GM19438 (cell line): ENCODE results near the gene GALK2.
"Not testable (repeated sequence)": the region's sequence is repeated elsewhere in the genome, so short reads cannot be mapped to it uniquely, and the experiment has no call there.

Experiments
- ATAC-seq: cut with Tn5 transposase; IDR thresholded peaks from one replicate; pipeline ENCODE4 v1.9.1; 2021; ENCODE audit warnings: low read depth; ENCODE audit not compliant: unreplicated experiment

Gene GALK2

DNA sequence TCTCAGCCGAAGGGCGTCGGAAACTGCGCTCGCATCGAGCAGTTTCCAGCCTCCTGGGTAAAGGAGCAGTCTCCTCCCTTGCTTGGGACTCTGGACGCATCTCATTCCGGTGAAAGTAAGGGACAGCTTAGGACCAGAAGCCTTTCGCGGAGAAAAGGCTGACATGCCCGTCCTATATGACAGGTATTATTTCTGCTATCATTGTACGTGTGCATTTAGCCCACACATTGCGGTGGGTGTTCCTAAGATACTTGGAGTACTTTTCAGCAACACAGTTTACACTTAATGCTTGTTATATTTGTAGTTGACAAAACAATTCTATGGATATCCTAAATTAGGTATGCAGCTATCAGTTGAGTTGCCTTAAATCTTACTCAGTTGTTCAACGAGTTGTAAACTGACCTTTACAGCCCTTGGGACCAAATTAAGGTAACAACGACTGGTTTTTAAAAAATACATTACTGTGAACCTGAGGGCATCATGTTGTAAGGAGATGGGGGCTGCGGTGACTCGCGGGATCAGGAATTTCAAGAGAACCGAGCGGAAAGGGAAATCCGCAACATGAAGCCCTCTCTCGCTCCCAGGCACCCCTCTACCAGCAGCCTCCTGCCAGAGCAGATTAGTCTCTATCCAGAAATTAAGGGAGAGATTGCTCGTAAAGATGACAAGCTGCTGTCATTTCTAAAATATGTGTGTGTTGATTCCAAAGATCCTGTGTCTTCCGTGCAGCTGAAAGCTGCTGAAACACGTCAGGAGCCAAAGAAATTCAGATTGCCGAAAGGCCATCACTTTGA lies 14.0 kb upstream of the GALK2 start:
- no peak for ATAC-seq

DNA sequence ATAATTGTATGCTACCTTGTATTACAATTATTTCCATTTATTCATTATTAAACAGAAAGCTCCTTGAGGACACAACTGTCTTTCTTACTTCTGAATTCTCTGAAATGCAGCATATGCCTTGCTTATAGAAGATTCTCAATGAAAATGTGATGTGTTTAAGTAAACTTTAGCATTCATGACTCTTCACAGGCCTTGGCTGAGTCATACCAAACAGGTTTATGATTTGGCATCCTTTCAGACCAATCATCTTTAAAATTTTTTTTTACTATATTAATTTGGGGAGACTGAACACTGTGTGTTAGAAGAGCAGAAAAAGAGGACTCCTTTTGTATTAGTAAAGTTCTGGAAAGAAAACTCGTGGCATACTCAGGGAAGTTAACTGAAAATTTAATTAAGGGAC lies 6.4 kb upstream of the GALK2 start:
- ATAC-seq, result no peak

DNA sequence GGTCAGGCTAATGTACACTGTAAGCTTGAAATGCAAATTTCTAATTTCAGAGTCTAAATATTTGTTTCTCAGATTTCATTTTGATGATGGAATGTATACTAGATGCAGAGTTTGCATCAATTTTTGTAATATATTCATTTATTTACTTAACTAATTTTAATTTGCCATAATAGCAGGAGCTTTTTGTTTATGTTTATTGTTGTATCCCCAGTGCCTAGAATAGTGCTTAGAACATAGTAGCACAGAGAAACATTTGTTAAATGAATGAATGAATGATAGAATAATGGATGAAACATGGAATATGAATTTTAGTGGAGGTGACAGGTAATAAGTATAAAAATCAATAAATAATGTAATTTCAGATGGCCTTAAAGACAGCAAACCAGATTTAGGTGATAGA lies 5.2 kb upstream of the GALK2 start:
- no peak for ATAC-seq

DNA sequence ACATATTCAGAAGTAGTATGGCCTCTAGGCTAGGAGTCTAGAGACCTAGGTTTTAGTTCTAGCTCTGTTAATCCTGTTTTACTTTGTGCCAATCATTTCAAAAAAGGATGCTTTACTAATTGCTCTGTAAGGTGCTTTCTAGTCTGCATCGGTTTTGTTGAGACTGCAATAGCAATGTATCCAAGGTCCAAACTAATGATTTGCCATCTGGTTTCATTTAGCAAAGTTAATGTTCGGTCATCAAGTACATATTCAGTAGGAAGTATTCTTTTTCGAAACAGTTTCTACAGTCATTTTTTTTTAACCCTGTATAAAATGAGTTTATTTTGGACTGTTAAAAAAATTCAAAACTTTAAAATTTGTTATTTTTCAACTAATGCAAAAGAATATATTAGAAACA lies 2.0 kb upstream of the GALK2 start:
- ATAC-seq, result no peak

DNA sequence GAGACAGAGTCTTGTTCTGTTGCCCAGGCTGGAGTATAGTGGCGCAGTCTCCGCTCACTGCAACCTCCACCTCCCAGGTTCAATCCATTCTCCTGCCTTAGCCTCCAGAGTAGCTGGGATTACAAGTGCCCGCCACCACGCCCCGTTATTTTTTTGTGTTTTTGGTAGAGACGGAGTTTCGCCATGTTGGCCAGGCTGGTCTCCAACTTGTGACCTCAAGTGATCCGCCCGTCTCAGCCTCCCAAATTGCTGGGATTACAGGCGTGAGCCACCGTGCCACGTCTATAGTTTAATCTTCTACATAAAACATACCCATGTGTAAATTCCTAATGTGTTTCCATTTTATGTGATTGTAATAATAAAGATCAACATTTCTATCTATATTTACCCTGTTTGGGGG lies 1.7 kb downstream of the GALK2 start:
- ATAC-seq, result no peak

DNA sequence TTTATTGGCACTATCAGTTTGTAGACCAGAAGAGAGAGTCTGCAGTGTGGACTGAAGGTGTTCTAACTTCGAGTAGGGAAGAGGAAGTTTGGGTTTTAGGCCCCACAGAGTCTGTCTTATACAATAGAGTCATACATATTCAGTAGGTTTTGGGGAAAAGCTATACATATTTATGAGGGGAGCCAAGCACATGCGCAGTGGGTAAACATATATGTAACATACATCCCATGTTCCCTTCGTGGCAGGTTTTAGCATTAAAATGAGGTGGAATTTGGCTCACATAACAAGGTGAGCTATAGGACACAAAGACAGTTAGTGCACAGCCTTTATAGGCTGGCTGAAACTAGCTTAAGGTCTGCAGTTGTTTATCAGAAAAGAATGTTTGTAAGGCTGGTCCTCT lies 4.9 kb downstream of the GALK2 start:
- ATAC-seq, result no peak

DNA sequence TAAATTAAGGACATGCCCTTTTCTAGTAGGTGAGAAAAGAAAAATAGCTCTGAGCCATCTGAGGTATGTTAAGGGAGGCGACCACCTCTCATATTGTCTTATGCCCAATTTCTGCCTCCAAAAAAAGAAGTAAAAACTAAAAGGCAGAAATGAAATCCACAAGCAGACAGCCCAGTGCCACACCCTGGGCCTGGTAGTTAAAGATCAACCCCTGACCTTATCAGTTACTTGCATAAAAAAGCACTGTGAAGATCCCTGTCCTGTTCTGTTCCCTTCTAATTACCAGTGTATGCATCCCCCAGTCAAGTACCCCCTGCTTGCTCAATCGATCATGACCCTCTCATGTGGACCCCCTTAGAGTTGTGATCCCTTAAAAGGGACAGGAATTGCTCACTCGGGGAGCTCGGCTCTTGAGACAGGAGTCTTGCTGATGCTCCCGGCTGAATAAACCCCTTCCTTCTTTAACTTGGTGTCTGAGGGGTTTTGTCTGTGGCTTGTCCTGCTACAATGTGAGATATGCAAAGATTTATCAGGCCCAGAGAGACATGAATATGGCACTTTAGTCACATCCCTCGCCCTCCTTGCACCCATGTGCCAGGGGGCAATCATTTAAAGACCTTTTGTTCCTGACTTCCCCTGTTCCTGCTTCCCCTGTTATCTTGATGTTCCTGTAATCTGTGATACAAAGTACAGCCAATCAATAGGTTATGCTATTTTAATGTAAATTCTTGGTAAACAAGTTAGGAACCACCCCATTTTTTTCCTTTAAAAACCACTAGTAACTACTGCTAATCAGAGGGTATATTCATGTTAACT lies 5.7 kb downstream of the GALK2 start:
- ATAC-seq, result not testable (repeated sequence)

DNA sequence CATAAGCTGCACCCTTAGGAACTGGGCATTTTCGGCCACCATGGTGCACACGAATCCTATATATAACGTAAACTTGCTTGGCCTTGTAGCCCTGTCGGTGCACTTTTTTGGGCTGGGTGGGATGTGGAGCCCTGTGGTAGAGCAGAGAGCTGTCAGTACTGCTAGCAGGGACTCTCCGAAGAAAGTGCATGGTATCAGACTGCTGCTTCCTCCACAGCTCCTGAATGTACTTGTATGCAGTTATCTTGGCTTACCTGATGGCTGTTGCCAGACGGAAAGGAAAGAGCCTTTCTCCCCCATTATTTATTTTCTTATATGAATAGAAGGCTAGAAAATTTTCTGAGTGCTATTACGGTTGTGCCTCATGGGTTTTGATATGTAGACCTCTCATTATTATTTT lies 8.4 kb downstream of the GALK2 start:
- no peak for ATAC-seq

DNA sequence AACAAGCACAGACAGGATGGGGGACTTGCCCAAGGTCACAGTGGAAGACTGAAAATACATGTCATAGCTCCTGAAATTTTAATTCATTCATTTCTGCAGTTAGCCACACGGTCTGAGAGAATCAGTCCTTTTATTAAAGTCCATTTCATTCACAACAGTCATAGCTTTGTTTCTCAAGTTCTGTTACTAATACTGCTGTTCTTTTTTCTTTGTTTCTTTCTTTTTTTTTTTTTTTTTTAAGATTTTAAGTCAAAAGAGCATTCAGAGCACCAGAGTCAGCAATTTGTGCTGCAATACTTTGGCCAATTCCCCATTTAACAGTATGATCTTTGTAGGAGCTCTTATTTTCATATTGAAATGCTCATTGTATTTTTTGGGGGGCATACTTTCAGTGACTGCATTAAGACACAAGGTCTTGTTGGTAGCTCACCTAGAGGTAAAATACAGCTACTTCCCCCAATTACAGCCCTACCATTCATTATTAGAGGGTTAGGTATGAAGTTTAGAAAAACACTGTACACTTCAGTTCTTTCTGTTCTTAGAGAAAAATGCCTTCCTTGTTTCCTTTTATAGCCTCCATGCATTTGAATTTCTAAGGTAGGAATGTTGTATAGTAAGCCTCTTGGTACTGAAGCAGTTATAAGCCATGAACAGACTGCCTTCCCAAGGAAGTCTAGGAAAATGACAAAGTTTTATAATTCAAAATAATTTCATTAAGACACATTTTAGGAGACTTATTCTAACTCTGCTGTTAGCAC lies 9.6 kb downstream of the GALK2 start:
- no peak for ATAC-seq

DNA sequence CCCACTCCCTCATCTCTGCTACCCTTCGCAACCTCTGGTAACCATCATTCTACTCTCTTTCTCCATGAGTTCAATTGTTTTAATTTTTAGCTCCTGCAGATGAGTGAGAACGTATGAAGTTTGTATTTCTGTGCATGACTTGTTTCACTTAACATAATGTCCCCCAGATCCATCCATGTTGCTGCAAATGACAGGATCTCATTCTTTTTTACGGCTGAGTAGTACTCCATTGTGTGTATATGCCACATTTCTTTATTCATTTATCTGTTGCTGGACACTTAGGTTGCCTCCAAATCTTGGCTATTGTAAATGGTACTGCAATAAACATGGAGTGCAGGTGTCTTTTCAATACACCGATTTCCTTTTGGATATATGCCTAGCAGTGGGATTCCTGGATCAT lies 12.1 kb downstream of the GALK2 start:
- ATAC-seq, result no peak

DNA sequence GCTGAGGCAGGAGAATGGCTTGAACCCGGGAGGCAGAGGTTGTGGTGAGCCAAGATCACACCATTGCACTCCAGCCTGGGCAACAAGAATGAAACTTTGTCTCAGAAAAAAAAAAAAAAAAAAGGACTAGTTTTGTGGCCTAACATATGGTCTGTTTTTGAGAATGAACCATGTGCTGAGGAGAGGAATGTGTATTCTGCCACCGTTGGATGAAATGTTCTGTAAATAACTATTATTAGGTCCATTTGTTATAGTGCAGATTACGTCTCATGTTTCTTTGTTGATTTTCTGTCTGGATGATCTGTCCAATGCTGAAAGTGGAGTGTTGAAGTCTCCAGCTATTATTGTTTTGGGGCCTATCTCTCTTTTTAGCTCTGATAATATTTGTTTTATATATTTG lies 13.7 kb downstream of the GALK2 start:
- not testable (repeated sequence) for ATAC-seq

DNA sequence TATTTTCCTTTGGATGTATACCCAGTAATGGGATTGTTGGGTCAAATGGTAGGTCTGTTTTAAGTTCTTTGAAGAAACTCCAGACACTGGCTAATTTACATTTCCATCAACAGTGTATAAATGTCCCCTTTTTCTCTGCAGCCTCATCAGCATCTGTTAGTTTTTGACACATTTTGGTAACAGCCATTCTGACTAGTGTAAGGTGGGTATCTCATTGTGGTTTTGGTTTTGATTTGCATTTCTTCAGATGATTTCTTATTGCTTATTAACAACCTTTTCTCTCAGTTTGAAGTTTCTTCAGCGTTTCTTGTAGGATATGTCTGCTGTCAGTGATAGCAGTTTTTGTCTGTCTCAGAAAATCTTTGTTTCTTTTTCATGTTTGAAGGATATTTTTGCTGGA lies 15.4 kb downstream of the GALK2 start:
- ATAC-seq, result no peak

DNA sequence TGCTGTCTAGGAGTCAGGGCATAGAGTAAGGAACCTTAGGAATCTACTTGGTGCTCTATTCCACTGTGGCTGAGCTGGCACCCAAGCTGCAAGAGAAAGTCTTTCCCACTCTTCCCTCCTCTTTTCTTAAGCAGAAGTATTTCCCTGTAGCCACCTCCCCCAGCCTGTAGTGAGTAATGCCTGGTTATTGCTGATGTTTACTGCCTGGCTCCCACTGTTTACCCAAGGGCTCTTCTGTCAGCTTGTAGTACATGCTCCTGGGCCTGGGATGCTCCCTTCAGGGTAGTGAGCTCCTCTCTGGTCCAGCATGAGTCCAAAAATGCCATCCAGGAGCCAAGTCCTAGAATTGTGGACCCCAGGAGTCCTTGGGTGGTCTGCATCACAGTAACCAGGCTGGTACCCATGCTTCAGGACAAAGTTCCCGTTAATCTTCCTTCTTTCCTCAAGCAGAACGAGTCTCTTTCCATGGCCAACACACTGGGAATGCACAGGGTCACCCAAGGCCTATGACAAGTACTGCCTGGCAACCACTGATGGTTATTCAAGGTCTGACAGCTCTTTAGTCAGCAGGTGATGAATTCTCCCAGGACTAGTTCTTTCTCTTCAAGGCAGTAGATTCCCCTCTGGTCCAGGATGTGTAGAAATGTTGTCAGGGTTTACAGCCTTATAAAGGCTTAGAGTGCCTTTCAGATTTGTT lies 17.6 kb downstream of the GALK2 start:
- ATAC-seq, result no peak

DNA sequence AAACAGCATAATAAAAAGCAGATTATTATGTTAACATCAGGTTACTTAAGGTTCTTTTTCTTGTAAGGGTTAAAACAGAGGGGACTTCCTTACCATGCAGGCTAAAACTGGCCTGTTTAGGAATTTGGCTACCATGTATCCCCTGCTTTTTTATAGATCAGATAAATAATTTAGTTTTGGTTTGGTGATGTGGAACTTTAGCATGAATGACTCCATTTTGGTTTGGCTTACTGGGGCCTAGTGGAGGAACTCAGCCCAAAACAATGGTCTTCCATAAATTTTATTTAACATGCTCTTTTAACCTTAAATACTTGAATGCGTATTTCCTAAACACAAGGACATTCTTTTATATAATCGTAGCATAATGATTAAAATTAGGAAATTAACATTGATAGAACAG lies 18.9 kb downstream of the GALK2 start:
- ATAC-seq, result no peak

DNA sequence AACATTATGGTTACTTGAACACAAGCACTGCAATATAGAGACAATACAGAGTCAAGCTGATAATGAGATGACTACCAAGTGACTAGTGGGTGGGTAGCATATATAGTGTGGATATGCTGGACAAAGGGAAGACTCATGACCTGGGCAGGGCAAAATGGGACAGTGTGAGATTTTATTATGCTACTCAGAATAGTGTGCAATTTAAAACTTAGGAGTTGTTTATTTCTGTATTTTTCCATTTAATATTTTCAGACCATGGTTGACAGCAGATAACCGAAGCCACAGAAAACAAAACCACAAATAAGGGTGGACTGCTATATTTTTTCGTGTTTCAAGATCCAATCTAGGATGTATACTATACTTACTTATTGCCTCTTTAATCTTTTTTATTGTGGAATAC lies 19.6 kb downstream of the GALK2 start:
- no peak for ATAC-seq

DNA sequence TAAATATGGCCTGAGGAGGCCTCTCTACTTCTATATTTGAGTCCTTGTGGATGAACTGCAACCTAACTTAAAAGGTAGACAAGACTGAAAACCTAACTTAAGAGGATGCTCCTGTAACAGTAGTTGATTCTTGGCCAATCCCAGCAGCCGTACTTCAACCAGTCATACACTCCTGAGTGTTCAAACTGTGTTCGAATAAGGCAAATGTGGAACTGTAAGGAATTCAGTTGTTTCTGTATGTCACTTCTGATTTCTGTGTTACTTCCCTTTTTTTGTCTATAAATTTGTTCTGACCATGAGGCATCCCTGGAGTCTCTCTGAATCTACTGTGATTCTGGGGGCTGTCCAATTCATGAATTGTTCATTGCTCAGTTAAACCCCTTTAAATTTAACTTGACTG lies 20.5 kb downstream of the GALK2 start:
- no peak for ATAC-seq

DNA sequence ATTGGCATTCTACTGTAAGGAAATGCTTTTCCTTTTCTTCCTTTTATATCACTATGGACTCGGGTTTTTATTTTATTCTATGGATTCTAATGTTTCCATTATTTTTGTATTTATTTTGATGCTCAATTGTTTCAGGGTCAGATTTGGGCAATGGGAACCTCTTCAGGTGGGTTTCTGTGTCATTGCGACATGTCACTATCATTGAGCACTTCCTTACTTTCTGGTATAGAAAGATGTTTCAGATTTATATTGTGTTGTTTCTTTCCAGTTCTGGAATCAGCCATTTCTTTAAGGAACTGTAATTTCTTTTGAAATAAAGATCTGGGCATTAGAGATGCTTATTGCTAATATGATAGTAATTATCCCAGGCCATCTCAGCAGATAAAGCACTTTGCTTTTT lies 21.8 kb downstream of the GALK2 start:
- ATAC-seq, result no peak

DNA sequence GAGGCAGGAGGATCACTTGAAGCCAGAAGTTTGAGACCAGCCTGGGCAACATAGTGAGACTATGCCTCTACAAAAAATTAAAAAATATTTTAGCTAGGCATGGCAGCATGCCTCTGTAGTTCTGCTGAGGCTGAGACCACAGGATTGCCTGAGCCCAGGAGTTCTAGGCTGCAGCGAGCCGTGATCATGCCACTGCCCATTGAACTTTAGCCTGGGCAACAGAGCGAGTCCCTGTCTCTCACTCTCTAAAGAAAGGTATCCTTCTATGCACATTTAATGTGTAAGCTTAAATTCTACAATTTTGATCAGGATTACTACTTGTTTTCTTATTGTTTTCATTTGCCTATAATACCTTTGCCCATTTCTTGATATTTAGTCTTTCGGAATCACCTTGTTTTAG lies 26.8 kb downstream of the GALK2 start:
- ATAC-seq, result no peak

DNA sequence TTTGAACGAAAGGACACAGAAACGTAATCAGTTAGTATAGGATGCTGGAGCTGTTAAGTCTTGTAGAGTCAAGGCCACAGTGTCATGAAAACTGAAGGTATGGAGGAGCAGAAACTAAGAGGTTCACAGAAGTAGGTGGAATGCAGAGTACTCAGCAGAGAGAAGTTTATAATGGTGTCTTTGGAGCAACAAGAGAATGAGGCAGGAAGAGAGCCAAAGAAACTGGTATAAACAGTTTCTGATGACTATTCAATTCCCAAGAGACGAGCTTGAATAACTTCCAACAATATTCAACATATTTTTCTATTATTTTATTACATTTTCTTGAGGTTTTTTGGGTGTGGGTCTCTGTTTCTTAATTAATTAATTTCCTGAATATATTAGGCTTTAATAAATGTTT lies 29.6 kb downstream of the GALK2 start:
- ATAC-seq, result no peak

DNA sequence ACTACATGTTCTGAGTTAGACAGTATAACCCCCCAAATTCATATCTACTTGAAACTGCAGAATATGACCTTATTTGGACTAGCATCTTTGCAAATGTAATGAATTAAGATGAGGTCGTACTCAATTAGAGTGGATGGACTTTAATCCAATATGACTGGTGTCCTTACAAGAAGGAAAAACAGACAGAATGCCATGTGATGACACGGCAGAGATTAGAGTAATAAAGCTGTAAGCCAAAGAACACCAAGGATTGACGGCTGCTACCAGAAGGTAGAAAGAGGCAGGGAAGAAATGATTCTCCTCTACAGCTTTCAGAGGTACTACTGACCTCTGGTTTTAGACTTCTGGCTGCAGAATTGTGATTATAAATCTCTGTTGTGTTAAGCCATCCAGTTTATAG lies 30.3 kb downstream of the GALK2 start:
- ATAC-seq, result no peak

DNA sequence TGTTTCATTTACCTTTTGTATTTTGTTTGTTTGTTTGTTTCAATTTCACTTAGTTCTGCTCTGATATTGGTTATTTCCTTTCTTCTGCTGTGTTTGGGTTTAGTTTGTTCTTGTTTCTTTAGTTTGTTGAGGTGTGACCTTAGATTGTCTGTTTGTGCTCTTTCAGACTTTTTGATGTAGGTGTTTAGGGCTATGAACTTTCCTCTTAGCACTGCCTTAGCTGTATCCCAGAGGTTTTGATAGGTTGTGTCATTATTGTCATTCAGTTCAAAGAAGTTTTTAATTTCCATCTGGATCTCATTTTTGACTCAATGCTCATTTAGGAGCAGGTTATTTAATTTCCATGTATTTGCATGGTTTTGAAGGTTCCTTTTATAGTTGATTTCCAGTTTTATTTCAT lies 38.1 kb downstream of the GALK2 start:
- not testable (repeated sequence) for ATAC-seq
